Psoas muscle (tissue), 8 donors: ENCODE measurements around the gene CDKN1A. TPM values are rescaled to one million over a fixed set of nuclear protein-coding genes. Genes with fewer than 3 reads are reported as not detected.

ENCODE experiments used
- ATAC-seq, 4 donors: fragments of 200-7000 bp; cut with Tn5 transposase; one replicate each; pipeline ENCODE4 v1.9.1; 2020; ENCODE audit warnings: moderate library complexity in 3 of 4, mild to moderate bottlenecking in 2 of 4
- DNase-seq, 2 donors: peaks; one replicate each; pipeline ENCODE4 v3.0.0-alpha.2; 2020
- H3K27ac ChIP-seq: fragments of 200-600 bp; one replicate; pipeline ENCODE4 v1.8.0; 2022
- H3K27me3 ChIP-seq, 3 donors: fragments of 200-600 bp in 1 of 3; one replicate each; pipeline versions ENCODE4 v1.6.1 to v1.8.0; 2013 to 2022; ENCODE audit warnings: low read length in 2 of 3, mild to moderate bottlenecking in 2 of 3, moderate library complexity in 1 of 3; ENCODE audit not compliant: insufficient read depth in 3 of 3
- H3K36me3 ChIP-seq, 2 donors: fragments of 200-600 bp in 1 of 2; one replicate each; pipeline versions ENCODE4 v1.6.1 to v1.8.0; 2013 to 2022; ENCODE audit warnings: low read depth in 1 of 2, mild to moderate bottlenecking in 1 of 2, moderate library complexity in 1 of 2; ENCODE audit not compliant: insufficient read depth in 1 of 2
- H3K4me1 ChIP-seq: fragments of 200-600 bp; one replicate; pipeline ENCODE4 v1.8.0; 2022
- H3K4me3 ChIP-seq: fragments of 200-600 bp; one replicate; pipeline ENCODE4 v1.8.0; 2022; ENCODE audit warnings: mild to moderate bottlenecking
- H3K9me3 ChIP-seq: fragments of 200-600 bp; one replicate; pipeline ENCODE4 v1.8.0; 2022
- WGBS, 3 donors: extraction: QIAGEN DNeasy Blood & Tissue Kit; methylation state at CpG; one replicate each; pipeline versions ENCODE4 v1.1.6 to v1.1.7; 2013; 5-methylcytosine and 5-hydroxymethylcytosine counted together
- intact Hi-C, 2 donors: fragments of 100-400 bp; cut with DNase I; formaldehyde crosslinking; loops; one replicate each; pipeline versions ENCODE4 v1.11.0 to v1.14.2; 2022
- polyA plus RNA-seq, 3 donors: library from polyadenylated mRNA; stranded (reverse); fragments of 200-250 nt; gene quantifications; one replicate each; pipeline ENCODE4 v1.2.3, GENCODE V29; 2013
- total RNA-seq, 4 donors: library from RNA; stranded (reverse); fragmentation: NEBNext Ultra II Directional in 2 of 4; extraction: Animal tissue kit (Norgen Biotek cat#: 25700) in 2 of 4; gene quantifications; one replicate each; pipeline versions ENCODE4 v1.2.1 to v1.2.4, GENCODE V29; 2021 to 2023
- TF ChIP-seq, protein P1 (sequence below): fragments of 200-600 bp; IDR thresholded peaks from one replicate; pipeline ENCODE4 v1.8.0; 2022; ENCODE audit warnings: antibody characterized with exemption
- donor health status: healthy with polysubstance abuse.
- donor health status: DM: no; HTN: no; CAD: no; lungs with moderate emphysema.
- donor health status: Bipolar disorder and iron deficiency.
- donor health status: healthy.
- donor health status: DM: yes; HTN: yes; CAD: no.
- donor health status: DM: no; HTN: no; CAD: no.
- donor health status: DM: no; HTN: no; CAD: no.
- donor health status: DM: yes; HTN: yes; CAD: no.

Gene CDKN1A
- total and polyA plus RNA-seq, 7 donors, result 39.2 to 666 (median 159) TPM

DNA sequence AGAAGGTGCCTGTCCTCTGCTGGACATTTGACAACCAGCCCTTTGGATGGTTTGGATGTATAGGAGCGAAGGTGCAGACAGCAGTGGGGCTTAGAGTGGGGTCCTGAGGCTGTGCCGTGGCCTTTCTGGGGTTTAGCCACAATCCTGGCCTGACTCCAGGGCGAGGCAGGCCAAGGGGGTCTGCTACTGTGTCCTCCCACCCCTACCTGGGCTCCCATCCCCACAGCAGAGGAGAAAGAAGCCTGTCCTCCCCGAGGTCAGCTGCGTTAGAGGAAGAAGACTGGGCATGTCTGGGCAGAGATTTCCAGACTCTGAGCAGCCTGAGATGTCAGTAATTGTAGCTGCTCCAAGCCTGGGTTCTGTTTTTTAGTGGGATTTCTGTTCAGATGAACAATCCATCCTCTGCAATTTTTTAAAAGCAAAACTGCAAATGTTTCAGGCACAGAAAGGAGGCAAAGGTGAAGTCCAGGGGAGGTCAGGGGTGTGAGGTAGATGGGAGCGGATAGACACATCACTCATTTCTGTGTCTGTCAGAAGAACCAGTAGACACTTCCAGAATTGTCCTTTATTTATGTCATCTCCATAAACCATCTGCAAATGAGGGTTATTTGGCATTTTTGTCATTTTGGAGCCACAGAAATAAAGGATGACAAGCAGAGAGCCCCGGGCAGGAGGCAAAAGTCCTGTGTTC is 1.3 kb upstream of the CDKN1A start:
- intact Hi-C loops, result no loop called here
- Histone ChIP-seq H3K27me3 (no peaks in the 10 kb centered on the region), H3K36me3 (peaks cover 0 to 6% of the 10 kb centered on the region in 2 donors), H3K9me3 (no peaks in the 10 kb centered on the region), H3K4me1 (peaks cover 24% of the 10 kb centered on the region), H3K4me3 (peak overlapping the region; percentile 91), H3K27ac (peak overlapping the region; percentile 99)
- 58 to 71% (median 64%) methylated on average over 7 of the region's 7 CpGs for WGBS, 3 donors
- DNase-seq, result no peak
- no peak for ATAC-seq
- TF ChIP-seq, protein P1, sequence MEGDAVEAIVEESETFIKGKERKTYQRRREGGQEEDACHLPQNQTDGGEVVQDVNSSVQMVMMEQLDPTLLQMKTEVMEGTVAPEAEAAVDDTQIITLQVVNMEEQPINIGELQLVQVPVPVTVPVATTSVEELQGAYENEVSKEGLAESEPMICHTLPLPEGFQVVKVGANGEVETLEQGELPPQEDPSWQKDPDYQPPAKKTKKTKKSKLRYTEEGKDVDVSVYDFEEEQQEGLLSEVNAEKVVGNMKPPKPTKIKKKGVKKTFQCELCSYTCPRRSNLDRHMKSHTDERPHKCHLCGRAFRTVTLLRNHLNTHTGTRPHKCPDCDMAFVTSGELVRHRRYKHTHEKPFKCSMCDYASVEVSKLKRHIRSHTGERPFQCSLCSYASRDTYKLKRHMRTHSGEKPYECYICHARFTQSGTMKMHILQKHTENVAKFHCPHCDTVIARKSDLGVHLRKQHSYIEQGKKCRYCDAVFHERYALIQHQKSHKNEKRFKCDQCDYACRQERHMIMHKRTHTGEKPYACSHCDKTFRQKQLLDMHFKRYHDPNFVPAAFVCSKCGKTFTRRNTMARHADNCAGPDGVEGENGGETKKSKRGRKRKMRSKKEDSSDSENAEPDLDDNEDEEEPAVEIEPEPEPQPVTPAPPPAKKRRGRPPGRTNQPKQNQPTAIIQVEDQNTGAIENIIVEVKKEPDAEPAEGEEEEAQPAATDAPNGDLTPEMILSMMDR, result no peak

DNA sequence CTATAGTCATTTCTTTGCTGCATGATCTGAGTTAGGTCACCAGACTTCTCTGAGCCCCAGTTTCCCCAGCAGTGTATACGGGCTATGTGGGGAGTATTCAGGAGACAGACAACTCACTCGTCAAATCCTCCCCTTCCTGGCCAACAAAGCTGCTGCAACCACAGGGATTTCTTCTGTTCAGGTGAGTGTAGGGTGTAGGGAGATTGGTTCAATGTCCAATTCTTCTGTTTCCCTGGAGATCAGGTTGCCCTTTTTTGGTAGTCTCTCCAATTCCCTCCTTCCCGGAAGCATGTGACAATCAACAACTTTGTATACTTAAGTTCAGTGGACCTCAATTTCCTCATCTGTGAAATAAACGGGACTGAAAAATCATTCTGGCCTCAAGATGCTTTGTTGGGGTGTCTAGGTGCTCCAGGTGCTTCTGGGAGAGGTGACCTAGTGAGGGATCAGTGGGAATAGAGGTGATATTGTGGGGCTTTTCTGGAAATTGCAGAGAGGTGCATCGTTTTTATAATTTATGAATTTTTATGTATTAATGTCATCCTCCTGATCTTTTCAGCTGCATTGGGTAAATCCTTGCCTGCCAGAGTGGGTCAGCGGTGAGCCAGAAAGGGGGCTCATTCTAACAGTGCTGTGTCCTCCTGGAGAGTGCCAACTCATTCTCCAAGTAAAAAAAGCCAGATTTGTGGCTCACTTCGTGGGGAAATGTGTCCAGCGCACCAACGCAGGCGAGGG is 594 bp upstream of the CDKN1A start:
- peaks cover 31% of the 10 kb centered on the region for H3K4me1 ChIP-seq

DNA sequence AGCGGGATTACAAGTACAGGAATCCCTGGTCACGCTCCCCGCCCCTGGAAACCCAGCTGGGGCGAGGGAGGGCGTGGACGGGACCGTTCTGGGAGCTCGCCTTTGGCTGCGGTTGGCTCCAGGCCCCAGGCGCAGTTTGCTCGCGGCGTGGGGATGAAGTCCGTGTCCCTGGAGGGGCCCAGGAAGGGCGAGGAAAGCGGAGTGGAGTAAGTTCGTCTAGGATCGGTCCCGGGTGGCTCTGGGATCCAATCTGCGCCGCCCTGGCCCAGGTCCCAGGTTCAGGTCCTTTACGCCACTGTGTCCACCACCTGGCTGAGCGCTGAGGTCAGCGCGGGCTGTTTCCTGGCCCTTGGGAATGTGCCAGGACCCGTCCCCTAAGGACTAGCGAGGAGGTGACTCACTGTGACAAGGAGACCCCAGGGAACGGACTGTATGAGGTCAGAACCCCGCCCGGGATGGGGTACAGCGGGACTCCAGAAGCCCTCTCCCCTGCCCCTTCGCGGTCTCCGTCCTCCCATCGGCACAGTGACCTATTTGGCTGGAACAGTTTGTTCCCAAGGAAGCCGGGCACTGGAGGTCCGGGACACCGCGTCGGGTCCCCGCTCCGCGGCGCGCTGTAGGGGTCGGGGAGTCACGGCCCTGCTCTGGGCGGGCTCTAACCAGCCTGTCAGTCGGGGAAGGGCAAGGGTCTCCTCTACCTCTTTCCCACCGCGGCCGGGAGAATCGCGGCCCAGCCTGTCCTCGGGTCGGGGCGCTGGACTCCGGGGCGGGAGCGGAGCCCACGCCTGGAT is 724 bp downstream of the CDKN1A start:
- peak overlapping the region; percentile 99 for H3K27ac ChIP-seq
- peaks cover 39% of the 10 kb centered on the region for H3K4me1 ChIP-seq
- intact Hi-C loops, result loop anchor here in 1 of 2 donors (2.0 kb wide), 1 partner anchor 54 kb away; no protein-coding TSS in a partner anchor
- no peaks in the 10 kb centered on the region for H3K27me3 ChIP-seq
- peaks cover 0 to 26% of the 10 kb centered on the region in 2 donors for H3K36me3 ChIP-seq
- 1% methylated on average over 55 to 61 of the region's 61 CpGs for WGBS, 3 donors
- H3K4me3 ChIP-seq, result peak overlapping the region; percentile 91
- DNase-seq (peak; percentile 86 to 95), ATAC-seq (peak; percentile 54 to 76 (median 62))
- no peaks in the 10 kb centered on the region for H3K9me3 ChIP-seq
- TF ChIP-seq, protein P1, result no peak

More for the DNA sequence above, 594 bp upstream of the CDKN1A start:
- DNase-seq, result no peak
- Histone ChIP-seq H3K36me3 (peaks cover 0 to 13% of the 10 kb centered on the region in 2 donors), H3K4me3 (peak overlapping the region; percentile 91), H3K27ac (peak overlapping the region; percentile 99), H3K9me3 (no peaks in the 10 kb centered on the region), H3K27me3 (no peaks in the 10 kb centered on the region)
- ATAC-seq, result no peak
- intact Hi-C loops, result loop anchor here in 1 of 2 donors (2.0 kb wide), 1 partner anchor 53 kb away; no protein-coding TSS in a partner anchor
- TF ChIP-seq, protein P1, result no peak
- WGBS, 3 donors, result 13 to 18% (median 15%) methylated on average over 10 of the region's 10 CpGs

DNA sequence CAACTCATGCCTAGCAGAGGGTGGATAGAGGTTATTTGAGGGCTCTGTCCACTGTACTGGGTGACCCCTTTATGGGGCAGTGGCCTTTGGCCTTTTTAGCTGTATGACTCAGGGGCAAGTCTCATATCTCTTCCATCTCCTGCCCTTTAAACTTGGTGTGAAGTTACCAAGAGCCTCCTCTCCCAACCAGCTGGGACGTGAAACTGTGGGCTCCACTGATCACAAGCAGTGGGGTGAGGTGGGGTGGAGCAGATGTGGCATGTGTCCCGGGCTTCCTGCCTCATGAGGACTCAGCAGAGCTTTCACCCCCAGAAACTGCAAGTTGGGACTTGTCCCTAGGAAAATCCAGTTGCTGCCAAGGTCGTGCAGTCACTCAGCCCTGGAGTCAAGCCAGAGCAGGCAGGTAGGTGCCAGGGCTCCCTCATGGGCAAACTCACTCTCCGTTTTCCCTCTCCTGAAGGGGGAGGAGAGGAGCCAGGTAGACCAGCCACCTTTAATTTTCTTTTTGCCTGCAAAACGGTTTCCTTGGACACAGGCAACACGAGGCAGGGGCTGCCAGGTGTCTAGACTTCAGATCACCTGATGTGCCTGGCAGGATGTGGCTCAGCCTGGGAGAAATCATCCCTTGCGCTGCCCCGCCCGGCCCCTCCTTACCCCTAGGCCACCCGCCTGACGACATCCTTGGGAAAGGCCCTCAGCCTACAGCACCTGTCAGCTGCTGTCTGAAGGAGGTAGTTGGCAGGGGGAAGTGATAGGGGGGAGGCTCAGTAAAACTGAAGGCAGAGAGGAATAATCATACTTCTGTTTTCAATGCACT is 4.0 kb downstream of the CDKN1A start:
- Histone ChIP-seq H3K36me3 (peaks cover 3 to 59% of the 10 kb centered on the region in 2 donors), H3K9me3 (no peaks in the 10 kb centered on the region), H3K27me3 (no peaks in the 10 kb centered on the region), H3K4me1 (peaks cover 32% of the 10 kb centered on the region), H3K27ac (peak overlapping the region; percentile 99), H3K4me3 (peak overlapping the region; percentile 91)
- intact Hi-C loops, result loop anchor here (5.0 to 10.0 kb wide), 4 partner anchors 60 to 238 kb away; partner anchors contain the start of genes KCTD20 (in 1 of the 2) and PXT1 (in 1 of the 2)
- 31 to 45% (median 32%) methylated on average over 11 of the region's 11 CpGs for WGBS, 3 donors
- ATAC-seq (peak in 2 of 4 donors; percentile 25 to 26), DNase-seq (peak; percentile 51 to 71)
- TF ChIP-seq, protein P1, result no peak
